Type B pancreatic cell (in vitro differentiated cells): ENCODE data around the gene ACVR1B. TPM values are rescaled to one million over a fixed set of nuclear protein-coding genes. Genes with fewer than 3 reads are reported as not detected.
"Not testable (repeated sequence)": the region's sequence is repeated elsewhere in the genome, so short reads cannot be mapped to it uniquely, and the experiment has no call there.

Experiments used
- DNase-seq: peaks from one replicate; pipeline ENCODE4 v3.0.0; 2021; ENCODE audit warnings: mixed read lengths; ENCODE audit not compliant: unreplicated experiment; ENCODE audit errors: extremely low spot score
- H3K27ac Mint-ChIP-seq: 2 replicates; pipeline ENCODE4 v1.8.0; 2021; ENCODE audit warnings: mild to moderate bottlenecking, mixed read lengths
- H3K27me3 Mint-ChIP-seq: 2 replicates; pipeline ENCODE4 v1.8.0; 2021; ENCODE audit warnings: mixed read lengths
- H3K36me3 Mint-ChIP-seq: 2 replicates; pipeline ENCODE4 v1.8.0; 2021; ENCODE audit warnings: mixed read lengths
- H3K4me1 Mint-ChIP-seq: one replicate; pipeline ENCODE4 v1.8.0; 2021; ENCODE audit warnings: mixed read lengths; ENCODE audit not compliant: unreplicated experiment
- H3K4me3 Mint-ChIP-seq: 2 replicates; pipeline ENCODE4 v1.8.0; 2021; ENCODE audit warnings: mild to moderate bottlenecking, mixed read lengths
- H3K9me3 Mint-ChIP-seq: 2 replicates; pipeline ENCODE4 v1.8.0; 2021; ENCODE audit warnings: mixed read lengths
- total RNA-seq: library from RNA; stranded (reverse); gene quantifications from 2 replicates; pipeline ENCODE4 v1.2.1, GENCODE V29; 2021; ENCODE audit warnings: low replicate concordance
- TF ChIP-seq, protein P1 (sequence below): fragments of 200-600 bp; sonication (generic); conservative IDR thresholded peaks from 2 replicates; pipeline ENCODE4 v1.5.0; 2021; ENCODE audit warnings: antibody characterized with exemption, mild to moderate bottlenecking

The ACVR1B gene
- total RNA-seq, 1 donor from 2014 or later, result 36.1 TPM

DNA sequence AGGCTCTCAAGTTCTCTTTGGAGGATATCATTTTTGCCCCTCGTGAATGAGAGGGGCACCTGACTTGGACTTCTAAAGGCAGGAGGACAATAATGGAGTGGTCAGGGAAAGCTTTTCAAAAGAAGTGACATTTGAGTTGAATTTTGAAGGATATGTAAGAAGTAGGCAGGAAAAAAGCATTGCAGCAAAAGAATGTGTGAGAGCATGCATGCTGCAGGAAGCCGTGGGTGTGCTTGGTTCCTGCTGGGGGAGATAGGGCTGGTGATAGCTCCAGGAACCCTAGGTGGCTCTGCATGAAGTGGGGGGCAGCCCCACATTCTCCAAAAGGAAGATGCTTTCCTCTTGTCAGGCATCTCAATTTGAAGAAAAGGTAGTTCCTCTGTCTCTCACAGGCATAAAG, 23.1 kb downstream of the ACVR1B start:
- Mint-ChIP-seq H3K4me1 (peaks cover 49% of the 10 kb centered on the region), H3K4me3 (no peak overlapping the region), H3K9me3 (no peaks in the 10 kb centered on the region), H3K27me3 (no peaks in the 10 kb centered on the region), H3K36me3 (peaks cover 20% of the 10 kb centered on the region), H3K27ac (no peak overlapping the region)
- TF ChIP-seq, protein P1, sequence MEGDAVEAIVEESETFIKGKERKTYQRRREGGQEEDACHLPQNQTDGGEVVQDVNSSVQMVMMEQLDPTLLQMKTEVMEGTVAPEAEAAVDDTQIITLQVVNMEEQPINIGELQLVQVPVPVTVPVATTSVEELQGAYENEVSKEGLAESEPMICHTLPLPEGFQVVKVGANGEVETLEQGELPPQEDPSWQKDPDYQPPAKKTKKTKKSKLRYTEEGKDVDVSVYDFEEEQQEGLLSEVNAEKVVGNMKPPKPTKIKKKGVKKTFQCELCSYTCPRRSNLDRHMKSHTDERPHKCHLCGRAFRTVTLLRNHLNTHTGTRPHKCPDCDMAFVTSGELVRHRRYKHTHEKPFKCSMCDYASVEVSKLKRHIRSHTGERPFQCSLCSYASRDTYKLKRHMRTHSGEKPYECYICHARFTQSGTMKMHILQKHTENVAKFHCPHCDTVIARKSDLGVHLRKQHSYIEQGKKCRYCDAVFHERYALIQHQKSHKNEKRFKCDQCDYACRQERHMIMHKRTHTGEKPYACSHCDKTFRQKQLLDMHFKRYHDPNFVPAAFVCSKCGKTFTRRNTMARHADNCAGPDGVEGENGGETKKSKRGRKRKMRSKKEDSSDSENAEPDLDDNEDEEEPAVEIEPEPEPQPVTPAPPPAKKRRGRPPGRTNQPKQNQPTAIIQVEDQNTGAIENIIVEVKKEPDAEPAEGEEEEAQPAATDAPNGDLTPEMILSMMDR, result no peak
- DNase-seq, result no peak

DNA sequence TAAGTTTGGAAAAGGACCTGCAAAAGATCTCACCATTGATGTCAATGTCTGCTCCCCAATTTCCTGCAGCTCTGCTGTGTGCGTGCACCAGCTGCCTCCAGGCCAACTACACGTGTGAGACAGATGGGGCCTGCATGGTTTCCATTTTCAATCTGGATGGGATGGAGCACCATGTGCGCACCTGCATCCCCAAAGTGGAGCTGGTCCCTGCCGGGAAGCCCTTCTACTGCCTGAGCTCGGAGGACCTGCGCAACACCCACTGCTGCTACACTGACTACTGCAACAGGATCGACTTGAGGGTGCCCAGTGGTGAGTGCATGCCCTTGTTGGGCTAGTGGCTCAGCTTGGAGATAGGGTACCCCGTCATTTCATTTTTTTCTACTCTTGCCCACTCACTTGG, 23.7 kb downstream of the ACVR1B start:
- TF ChIP-seq, protein P1, result no peak
- no peak for DNase-seq
- peaks cover 23% of the 10 kb centered on the region for H3K36me3 Mint-ChIP-seq
- H3K27me3 Mint-ChIP-seq, result no peaks in the 10 kb centered on the region
- no peak overlapping the region for H3K27ac Mint-ChIP-seq
- no peaks in the 10 kb centered on the region for H3K9me3 Mint-ChIP-seq
- no peak overlapping the region for H3K4me3 Mint-ChIP-seq
- H3K4me1 Mint-ChIP-seq, result peaks cover 52% of the 10 kb centered on the region

DNA sequence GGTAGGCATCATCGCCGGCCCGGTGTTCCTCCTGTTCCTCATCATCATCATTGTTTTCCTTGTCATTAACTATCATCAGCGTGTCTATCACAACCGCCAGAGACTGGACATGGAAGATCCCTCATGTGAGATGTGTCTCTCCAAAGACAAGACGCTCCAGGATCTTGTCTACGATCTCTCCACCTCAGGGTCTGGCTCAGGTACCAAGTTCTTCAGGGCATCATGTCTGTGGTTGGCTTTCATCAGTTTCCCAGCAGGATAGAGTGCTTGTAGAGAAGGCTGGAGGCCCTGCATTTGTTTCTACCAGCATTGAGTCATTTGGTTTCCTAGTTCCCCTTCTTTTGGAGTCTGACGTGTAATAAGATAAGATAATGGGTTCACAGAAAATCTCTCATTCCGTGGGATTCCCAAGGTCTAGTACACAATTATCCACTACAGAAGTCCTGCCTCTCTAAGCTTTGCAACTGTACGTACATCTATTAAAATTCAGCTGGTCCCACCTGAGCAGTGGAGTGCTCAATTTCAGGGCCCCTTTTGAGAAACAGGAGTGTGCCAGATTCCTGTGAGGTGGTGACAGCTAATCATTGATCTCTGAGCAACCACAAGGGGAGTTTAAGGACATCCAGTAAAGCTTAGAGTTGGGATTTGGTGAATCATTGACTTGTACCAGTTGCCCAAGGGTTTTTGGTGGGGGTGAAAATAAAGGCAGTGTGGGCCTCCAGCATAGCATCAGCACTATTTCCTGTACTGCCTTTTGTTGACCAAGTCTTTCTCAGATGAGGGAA, 25.1 kb downstream of the ACVR1B start:
- no peaks in the 10 kb centered on the region for H3K27me3 Mint-ChIP-seq
- H3K9me3 Mint-ChIP-seq, result no peaks in the 10 kb centered on the region
- peaks cover 50% of the 10 kb centered on the region for H3K4me1 Mint-ChIP-seq
- H3K4me3 Mint-ChIP-seq, result peak overlapping the region; percentile 32
- H3K36me3 Mint-ChIP-seq, result peaks cover 29% of the 10 kb centered on the region
- peak overlapping the region; percentile 83 for H3K27ac Mint-ChIP-seq
- DNase-seq, result no peak
- TF ChIP-seq, protein P1, result no peak

DNA sequence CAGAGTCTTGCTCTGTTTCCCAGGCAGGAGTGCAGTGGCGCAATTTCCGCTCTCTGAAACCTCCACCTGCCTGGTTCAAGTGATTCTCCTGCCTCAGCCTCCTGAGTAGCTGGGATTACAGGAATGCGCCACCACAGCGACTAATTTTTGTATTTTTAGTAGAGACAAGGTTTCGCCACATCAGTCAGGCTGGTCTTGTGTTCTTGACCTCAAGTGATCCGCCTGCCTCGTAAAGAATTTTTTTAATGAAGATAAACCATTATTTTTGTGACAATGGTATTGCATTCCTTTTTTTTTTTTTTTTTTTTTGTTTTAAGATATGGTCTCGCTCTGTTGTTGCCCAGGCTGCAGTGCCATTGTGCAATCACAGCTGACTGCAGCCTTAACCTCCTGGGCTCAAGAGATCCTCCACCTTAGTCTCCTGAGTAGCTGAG, 25.8 kb downstream of the ACVR1B start:
- Mint-ChIP-seq H3K4me1 (peaks cover 45% of the 10 kb centered on the region), H3K9me3 (no peaks in the 10 kb centered on the region), H3K27me3 (no peaks in the 10 kb centered on the region), H3K36me3 (peaks cover 34% of the 10 kb centered on the region), H3K27ac (no peak overlapping the region), H3K4me3 (no peak overlapping the region)
- DNase-seq, result no peak
- TF ChIP-seq, protein P1, result no peak

DNA sequence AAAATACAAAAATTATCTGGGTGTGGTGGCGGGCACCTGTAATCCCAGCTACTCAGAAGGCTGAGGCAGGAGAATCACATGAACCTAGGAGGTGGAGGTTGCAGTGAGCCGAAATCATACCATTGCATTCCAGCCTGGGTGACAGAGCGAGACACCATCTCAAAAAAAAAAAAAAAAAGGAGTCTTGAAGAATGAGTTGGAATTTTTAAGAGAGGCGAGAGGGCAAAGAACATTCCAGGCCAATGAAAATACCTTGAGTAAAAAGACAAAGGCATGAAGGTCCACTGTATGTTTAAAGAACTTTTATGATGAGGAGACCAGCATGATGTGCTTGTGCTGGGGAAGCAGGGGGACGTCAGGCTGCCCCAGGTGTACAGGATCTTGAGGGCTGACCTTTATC, 27.8 kb downstream of the ACVR1B start:
- H3K4me1 Mint-ChIP-seq, result peaks cover 30% of the 10 kb centered on the region
- H3K27me3 Mint-ChIP-seq, H3K9me3 Mint-ChIP-seq, DNase-seq, H3K27ac Mint-ChIP-seq, H3K4me3 Mint-ChIP-seq: not testable (repeated sequence)
- H3K36me3 Mint-ChIP-seq, result peaks cover 34% of the 10 kb centered on the region

DNA sequence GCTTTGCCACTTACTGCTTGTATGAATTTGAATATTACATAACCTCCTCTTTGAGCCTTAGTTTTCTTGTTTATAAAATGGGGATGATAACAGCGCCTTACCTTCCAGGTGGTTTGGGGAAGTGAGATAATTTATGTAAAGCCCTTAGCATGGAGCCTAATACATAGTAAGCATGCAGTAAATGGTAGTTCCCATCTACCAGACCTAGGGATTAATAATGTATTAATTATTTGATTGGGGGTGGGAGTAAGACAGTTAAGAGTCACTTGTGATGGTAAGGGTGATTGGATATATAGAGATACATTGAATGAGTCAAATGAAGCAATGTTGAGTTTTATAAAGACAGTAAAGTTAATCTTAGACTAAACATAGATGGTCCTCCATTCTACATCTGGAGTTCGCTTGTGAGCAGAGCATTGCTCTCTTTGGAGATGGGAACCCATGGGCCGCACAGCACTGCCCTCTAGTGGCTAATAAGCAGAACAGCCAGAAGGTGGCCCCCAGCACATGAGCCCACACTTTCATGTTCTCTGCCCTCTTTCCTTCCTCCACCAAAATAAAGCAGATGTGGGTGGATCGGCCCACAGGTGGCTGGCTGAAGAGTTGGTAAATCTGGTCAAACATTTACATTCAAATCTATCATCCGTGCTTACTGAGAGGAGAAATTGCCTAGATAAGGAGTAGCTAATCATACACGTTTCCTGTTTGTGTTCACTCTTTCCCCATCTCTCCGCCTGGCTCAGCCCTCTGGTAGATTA, 28.7 kb downstream of the ACVR1B start:
- no peaks in the 10 kb centered on the region for H3K27me3 Mint-ChIP-seq
- no peaks in the 10 kb centered on the region for H3K9me3 Mint-ChIP-seq
- peak; percentile 76 for DNase-seq
- TF ChIP-seq, protein P1, result peak; percentile 99
- peaks cover 26% of the 10 kb centered on the region for H3K4me1 Mint-ChIP-seq
- H3K4me3 Mint-ChIP-seq, result peak overlapping the region; percentile 15
- H3K27ac Mint-ChIP-seq, result peak overlapping the region; percentile 65
- peaks cover 33% of the 10 kb centered on the region for H3K36me3 Mint-ChIP-seq
